GM19035 (cell line): ENCODE measurements around the gene FLYWCH2.
"Not testable (repeated sequence)": the region's sequence is repeated elsewhere in the genome, so short reads cannot be mapped to it uniquely, and the experiment has no call there.

Experiments used
- ATAC-seq: cut with Tn5 transposase; IDR thresholded peaks from one replicate; pipeline ENCODE4 v1.9.1; 2021; ENCODE audit not compliant: unreplicated experiment

FLYWCH2 gene

GRCh38 chr16:2881783-2882649, 999 bp upstream of the FLYWCH2 start:
- ATAC-seq, result peak; percentile 15

- no peak for ATAC-seq
Observed at GRCh38 chr16:2883458-2883908, 468 bp downstream of the FLYWCH2 start.

GRCh38 chr16:2884041-2884451, 1.0 kb downstream of the FLYWCH2 start:
- no peak for ATAC-seq

DNA sequence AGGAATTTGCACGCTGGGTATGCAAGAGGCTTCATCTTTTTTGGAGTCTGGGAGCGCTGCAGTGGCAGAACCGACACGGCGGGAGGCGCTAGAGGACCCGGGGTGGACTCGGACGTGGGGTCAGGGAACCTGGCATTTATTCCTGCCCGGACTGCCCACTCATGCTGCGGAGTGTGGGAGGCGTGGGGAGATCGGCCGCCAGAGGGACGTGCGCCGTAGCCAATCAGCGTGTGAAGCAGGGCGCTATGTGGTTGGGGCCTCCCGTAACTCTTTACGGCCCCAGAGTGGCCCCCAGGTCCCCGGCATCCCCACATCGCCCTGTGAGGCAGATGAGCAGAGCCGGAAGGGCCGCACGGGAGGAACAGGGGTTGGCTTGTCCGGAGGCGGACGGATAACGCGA, 11.2 kb downstream of the FLYWCH2 start:
- no peak for ATAC-seq

GRCh38 chr16:2895813-2896212, 12.8 kb downstream of the FLYWCH2 start:
- no peak for ATAC-seq

DNA sequence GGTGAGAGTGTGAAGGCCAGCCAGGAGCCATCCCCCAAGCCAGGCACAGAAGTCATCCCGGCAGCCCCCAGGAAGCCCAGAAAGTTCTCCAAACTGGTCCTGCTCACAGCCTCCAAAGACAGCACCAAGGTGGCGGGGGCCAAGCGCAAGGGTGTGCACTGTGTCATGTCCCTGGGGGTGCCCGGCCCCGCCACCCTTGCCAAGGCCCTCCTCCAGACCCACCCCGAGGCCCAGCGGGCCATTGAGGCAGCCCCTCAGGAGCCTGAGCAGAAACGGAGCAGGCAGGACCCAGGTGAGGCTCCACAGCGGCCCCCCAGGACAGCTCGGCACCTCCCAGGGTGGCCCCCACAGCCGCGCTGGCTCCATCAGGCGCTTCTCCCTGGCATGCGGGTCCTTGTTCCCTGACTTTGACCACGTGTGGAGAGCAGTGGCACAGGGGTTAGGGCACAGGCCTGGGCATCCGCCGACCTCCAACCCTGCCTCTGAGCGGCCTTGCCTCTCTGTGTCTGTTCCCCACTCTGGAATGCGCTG, 13.5 kb downstream of the FLYWCH2 start:
- ATAC-seq, result no peak

DNA sequence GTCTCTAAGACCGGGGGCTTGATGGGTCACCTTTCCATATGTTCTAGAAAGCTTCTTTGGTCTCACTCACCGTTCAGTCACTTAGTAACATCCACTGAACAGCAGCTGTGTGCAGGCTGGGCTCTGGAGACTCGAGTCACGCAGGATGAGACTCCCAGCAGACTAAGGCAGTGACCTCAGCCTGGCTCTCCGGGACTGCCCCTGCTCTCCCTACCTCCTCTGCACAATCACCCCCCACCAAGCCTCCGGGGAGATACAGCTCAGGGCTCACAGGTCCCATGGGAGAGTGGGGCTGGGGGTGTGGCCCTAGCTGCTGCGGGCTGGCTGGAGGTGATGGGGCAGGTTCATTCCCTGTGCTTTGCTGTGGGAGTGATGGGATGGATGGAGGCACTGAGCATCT, 14.1 kb downstream of the FLYWCH2 start:
- ATAC-seq, result no peak

DNA sequence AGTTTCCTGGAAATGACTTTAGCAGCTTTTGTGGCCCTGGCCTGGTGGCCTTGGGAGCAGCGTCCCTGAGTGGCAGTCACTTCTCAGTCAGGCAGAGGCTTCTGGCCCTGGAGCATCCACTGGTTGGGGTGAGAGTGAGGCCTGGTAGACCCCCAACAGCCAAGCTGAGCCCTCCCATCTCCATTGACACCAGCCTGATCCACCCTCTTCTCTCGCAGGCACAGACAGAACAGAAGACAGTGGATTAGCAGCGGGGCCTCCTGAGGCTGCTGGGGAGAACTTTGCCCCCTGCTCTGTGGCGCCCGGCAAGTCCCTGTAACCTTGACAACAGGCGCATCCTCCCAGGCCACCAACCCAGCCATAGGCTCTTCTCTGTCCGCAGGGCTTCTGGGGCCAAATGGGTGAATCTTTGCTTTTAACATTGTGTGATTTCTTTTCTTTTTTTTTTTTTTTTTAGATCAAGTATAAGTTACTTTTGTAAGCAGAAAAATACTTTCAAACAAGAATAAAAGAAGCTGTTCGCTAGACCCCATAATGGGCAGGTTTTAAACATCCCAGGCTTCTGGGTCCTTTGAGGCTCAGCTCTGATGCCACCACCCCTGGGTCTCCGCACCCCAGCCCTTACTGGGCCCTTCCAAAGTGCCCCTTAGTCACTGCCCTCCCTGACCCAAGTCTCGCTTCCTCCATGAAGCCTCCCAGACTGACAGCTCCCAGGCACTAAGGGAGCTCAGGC, 16.0 kb downstream of the FLYWCH2 start:
- no peak for ATAC-seq

- ATAC-seq, result no peak
Observed at GRCh38 chr16:2899564-2900072, 16.6 kb downstream of the FLYWCH2 start.

- ATAC-seq, result no peak
Observed at GRCh38 chr16:2900526-2901075, 17.6 kb downstream of the FLYWCH2 start.

DNA sequence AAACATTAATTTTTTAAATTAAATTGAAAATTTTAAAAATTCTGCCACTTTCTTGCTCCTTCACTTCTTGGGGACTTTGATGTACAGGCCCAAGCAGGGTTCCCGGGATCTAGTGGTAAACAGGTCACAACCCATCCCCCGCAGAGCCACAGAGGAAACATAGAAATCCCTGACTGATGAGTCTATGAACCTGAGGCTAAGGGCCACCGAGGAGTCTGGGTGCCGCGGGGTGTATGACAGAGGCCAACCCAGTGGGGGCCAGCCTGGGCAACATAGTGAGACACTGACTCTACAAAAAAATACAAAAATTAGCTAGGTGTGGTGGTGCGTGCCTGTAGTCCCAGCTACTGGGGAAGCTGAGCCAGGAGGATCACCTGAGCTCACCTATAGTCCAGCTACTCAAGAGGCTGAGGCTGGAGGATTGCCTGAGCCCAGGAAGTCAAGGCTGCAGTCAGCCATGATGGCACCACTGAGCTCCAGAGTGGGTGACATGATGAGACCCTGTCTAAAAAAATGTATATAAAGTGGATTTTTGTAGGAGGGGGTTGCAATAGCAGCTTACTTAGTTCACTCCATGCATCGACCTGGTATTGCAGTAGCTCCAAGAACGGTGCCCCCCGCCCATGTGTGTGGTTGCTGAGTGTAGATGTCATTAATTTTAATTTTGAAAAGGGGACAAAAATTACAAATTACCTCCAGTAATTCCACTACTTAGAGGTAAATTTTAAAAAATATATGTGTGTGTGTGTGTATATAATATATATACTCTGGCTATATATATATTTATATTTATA, 19.5 kb downstream of the FLYWCH2 start:
- no peak for ATAC-seq

- peak; percentile 42 for ATAC-seq
Observed at GRCh38 chr16:2904100-2904921, 21.3 kb downstream of the FLYWCH2 start.

- no peak for ATAC-seq
Observed at GRCh38 chr16:2904922-2905240, 21.9 kb downstream of the FLYWCH2 start.

- ATAC-seq, result peak; percentile 68
Observed at GRCh38 chr16:2905241-2905987, 22.4 kb downstream of the FLYWCH2 start.

DNA sequence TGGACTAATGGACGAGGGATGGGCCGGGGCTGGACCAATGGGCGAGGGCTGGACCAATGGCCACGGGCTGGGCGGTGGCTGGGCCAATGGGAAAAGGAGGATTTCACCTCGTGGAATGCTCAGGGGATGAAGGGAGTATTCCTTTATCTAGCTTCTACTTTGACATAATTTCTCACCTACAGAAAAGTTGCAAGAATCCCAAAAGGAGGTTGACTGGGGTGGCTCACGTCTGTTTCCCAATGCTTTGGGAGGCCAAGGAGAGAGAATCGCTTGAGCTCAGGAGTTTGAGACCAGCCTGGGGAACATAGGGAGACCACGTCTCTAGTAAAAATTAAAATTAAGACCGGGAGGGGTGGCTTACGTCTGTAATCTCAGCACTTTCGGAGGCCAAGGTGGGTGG, 23.0 kb downstream of the FLYWCH2 start:
- ATAC-seq, result no peak

GRCh38 chr16:2907084-2907753, 24.2 kb downstream of the FLYWCH2 start:
- ATAC-seq, result not testable (repeated sequence)

- no peak for ATAC-seq
Observed at GRCh38 chr16:2910441-2910969, 27.5 kb downstream of the FLYWCH2 start.

DNA sequence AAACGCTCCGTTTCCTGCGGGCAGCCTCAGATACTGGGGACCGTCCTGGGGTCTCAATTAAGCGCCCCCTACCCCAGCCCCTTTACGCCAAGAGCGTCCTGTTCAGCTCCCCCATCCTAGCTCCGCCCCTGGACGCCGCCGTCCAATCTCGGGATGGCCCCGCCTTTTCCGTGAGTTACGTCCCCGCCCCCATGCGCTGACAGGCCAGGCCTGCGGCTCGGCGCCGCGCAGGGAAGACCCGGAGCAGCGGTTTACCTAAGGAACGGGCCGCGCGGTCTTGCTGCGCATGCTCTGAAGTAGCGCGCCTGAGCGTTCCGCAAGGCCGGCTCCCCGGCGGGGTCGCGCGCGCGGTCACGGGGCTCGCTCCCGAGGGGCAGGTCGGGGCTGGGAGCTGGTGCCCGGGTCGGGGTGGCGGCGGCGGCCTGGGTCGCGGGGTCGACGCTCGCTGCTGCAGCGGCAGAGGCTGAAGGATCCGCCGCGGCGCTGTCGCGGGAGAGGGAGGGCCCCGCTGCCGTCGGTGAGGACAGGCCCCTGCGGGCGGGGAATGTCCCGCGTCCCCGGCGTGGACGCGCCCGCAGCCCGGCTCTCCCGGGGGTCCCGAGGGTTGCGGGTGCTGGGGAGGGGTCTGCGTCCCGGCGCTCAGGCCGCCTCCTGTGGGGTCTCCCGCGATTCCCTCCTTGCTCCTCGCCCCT, 28.8 kb downstream of the FLYWCH2 start, which contains the start of gene FLYWCH1:
TSS of gene FLYWCH1 (plus strand) at position 294 of the 692 bp plus-strand sequence. CDS start 17,755 bp downstream, outside the sequence.
- peak; percentile 93 for ATAC-seq
